Keratinocyte (primary cell): ENCODE measurements around the gene STAC2. TPM values are rescaled to one million over a fixed set of nuclear protein-coding genes. Genes with fewer than 3 reads are reported as not detected.

Source experiments
- DNase-seq: peaks from one replicate; pipeline ENCODE4 v3.0.0-alpha.2; 2011; ENCODE audit warnings: low read depth, missing footprints, low spot score
- FAIRE-seq: peaks from 2 replicates; lab custom pipeline; 2011; peaks lifted over from hg19 to GRCh38; lab: Jason Lieb, UNC
- H2AFZ ChIP-seq: 2 replicates; pipeline ENCODE4 v1.6.0; 2012; ENCODE audit warnings: low read length, control low read depth, inconsistent platforms; ENCODE audit not compliant: control insufficient read depth
- H3K27ac ChIP-seq: 2 replicates; pipeline ENCODE4 v1.5.1; 2011; ENCODE audit warnings: low read length; ENCODE audit not compliant: control insufficient read depth, insufficient read depth
- H3K27me3 ChIP-seq: 3 replicates; pipeline ENCODE4 v1.6.0; 2011; ENCODE audit warnings: low read length; ENCODE audit not compliant: control insufficient read depth, insufficient read depth; ENCODE audit errors: extremely low read depth
- H3K36me3 ChIP-seq, 2 experiments: 2 replicates in 1 of 2; 3 replicates in 1 of 2; pipeline ENCODE4 v1.5.1; 2011; ENCODE audit warnings: low read length in 2 of 2, mild to moderate bottlenecking in 1 of 2; ENCODE audit not compliant: control insufficient read depth in 2 of 2, insufficient read depth in 2 of 2; ENCODE audit errors: extremely low read depth in 1 of 2
- H3K4me1 ChIP-seq: 3 replicates; pipeline ENCODE4 v1.5.1; 2011; ENCODE audit warnings: low read length; ENCODE audit not compliant: control insufficient read depth, insufficient read depth; ENCODE audit errors: extremely low read depth
- H3K4me2 ChIP-seq: 3 replicates; pipeline ENCODE4 v1.6.0; 2011; ENCODE audit warnings: low read depth, low read length; ENCODE audit not compliant: control insufficient read depth, insufficient read depth; ENCODE audit errors: extremely low read depth
- H3K4me3 ChIP-seq, 3 experiments: fragments of 200-600 bp in 1 of 3; sonication (generic) in 1 of 3; 2 replicates in 2 of 3; 3 replicates in 1 of 3; pipeline ENCODE4 v1.5.1; 2011 to 2016; ENCODE audit warnings: low read length in 3 of 3, mild to moderate bottlenecking in 3 of 3, control low read depth in 2 of 3, inconsistent platforms in 1 of 3, low read depth in 1 of 3, mixed read lengths in 1 of 3, mixed run types in 1 of 3, moderate library complexity in 1 of 3; ENCODE audit not compliant: control insufficient read depth in 2 of 3, insufficient read depth in 2 of 3; ENCODE audit errors: extremely low read depth in 1 of 3
- H3K79me2 ChIP-seq: 2 replicates; pipeline ENCODE4 v1.6.0; 2012; ENCODE audit warnings: low read length; ENCODE audit not compliant: control insufficient read depth, insufficient read depth
- H3K9ac ChIP-seq: 3 replicates; pipeline ENCODE4 v1.6.0; 2011; ENCODE audit warnings: low read length; ENCODE audit not compliant: control insufficient read depth, insufficient read depth; ENCODE audit errors: extremely low read depth
- H3K9me1 ChIP-seq: 3 replicates; pipeline ENCODE4 v1.6.0; 2011; ENCODE audit warnings: low read length; ENCODE audit not compliant: control insufficient read depth, insufficient read depth; ENCODE audit errors: extremely low read depth
- H3K9me3 ChIP-seq: 2 replicates; pipeline ENCODE4 v1.5.1; 2012; ENCODE audit warnings: low read depth, low read length; ENCODE audit not compliant: control insufficient read depth
- H4K20me1 ChIP-seq: 3 replicates; pipeline ENCODE4 v1.6.0; 2011; ENCODE audit warnings: low read length; ENCODE audit not compliant: control insufficient read depth, insufficient read depth; ENCODE audit errors: extremely low read depth
- CTCF ChIP-seq, 3 experiments: IDR thresholded peaks in 1 of 3; conservative IDR thresholded peaks in 1 of 3; optimal IDR thresholded peaks in 1 of 3; 2 replicates in 2 of 3; 3 replicates in 1 of 3; pipeline versions ENCODE3 to v1.5.1; 2011; ENCODE audit warnings: low read length in 3 of 3, mild to moderate bottlenecking in 3 of 3, moderate library complexity in 2 of 3, control low read depth in 1 of 3, inconsistent platforms in 1 of 3; ENCODE audit not compliant: insufficient read depth in 2 of 3; ENCODE audit errors: extremely low read depth in 1 of 3
- EZH2 ChIP-seq: IDR thresholded peaks from one replicate; pipeline ENCODE4 v1.6.1; 2012; ENCODE audit warnings: inconsistent platforms, mild to moderate bottlenecking, low read length, moderate library complexity
- dilution Hi-C: fragments of 300-500 bp; cut with MboI; formaldehyde crosslinking; loops from one replicate; pipeline ENCODE4 v1.7.0; 2020; ENCODE audit warnings: low sequenced_read_pairs; ENCODE audit not compliant: extremely low pct_ligation_motif_present
- polyA plus RNA-seq, 5 experiments: library from polyadenylated mRNA; depleted of rRNA in 3 of 5; stranded (reverse) in 3 of 5; stranded (forward) in 1 of 5; unstranded in 1 of 5; fragments of >200 nt; gene quantifications; 1 replicate in 1 of 5; 2 replicates in 3 of 5; 3 replicates in 1 of 5; pipeline versions ENCODE4 v1.2.1 to v1.2.3, GENCODE V29; 2011 to 2012; ENCODE audit warnings: missing spikeins in 2 of 5, low read depth in 1 of 5, low replicate concordance in 1 of 5

STAC2 gene
- polyA plus RNA-seq, 1 donor (not counting 4 experiments of a cell fraction or from before 2014, with no cell fraction given) = not detected

- Histone ChIP-seq H3K9ac (no peak overlapping the region), H3K79me2 (no peaks in the 10 kb centered on the region), H4K20me1 (no peaks in the 10 kb centered on the region), H2AFZ (no peak overlapping the region), H3K4me1 (peaks cover 3% of the 10 kb centered on the region), H3K27ac (no peak overlapping the region), H3K27me3 (peaks cover 3% of the 10 kb centered on the region), H3K36me3 (no peaks in the 10 kb centered on the region), H3K4me3 (no peak overlapping the region), H3K4me2 (no peak overlapping the region), H3K9me1 (no peaks in the 10 kb centered on the region), H3K9me3 (no peaks in the 10 kb centered on the region)
- TF ChIP-seq CTCF (optimal IDR thresholded peaks at IDR 0.05 in 1 of 3, IDR thresholded peaks at IDR 0.05 in 1 of 3, conservative IDR thresholded peaks at IDR 0.05 in 1 of 3; ENCODE audit: extremely low read depth in 1 of 3, insufficient read depth in 2 of 3, low read length in 3 of 3) (no peak), EZH2 (no peak)
- dilution Hi-C loops = no loop called here
- FAIRE-seq = no peak
- no peak for DNase-seq
Measured at GRCh38 chr17:39237586-39237985, 11.8 kb upstream of the STAC2 start.

GRCh38 chr17:39236981-39237441, 11.3 kb upstream of the STAC2 start:
- TF ChIP-seq CTCF (optimal IDR thresholded peaks at IDR 0.05 in 1 of 3, IDR thresholded peaks at IDR 0.05 in 1 of 3, conservative IDR thresholded peaks at IDR 0.05 in 1 of 3; ENCODE audit: extremely low read depth in 1 of 3, insufficient read depth in 2 of 3, low read length in 3 of 3) (no peak), EZH2 (no peak)
- Histone ChIP-seq H3K9ac (no peak overlapping the region), H3K4me3 (no peak overlapping the region), H3K27ac (no peak overlapping the region), H3K9me1 (no peaks in the 10 kb centered on the region), H2AFZ (no peak overlapping the region), H3K9me3 (no peaks in the 10 kb centered on the region), H3K27me3 (peaks cover 3% of the 10 kb centered on the region), H4K20me1 (no peaks in the 10 kb centered on the region), H3K36me3 (no peaks in the 10 kb centered on the region), H3K4me1 (peaks cover 3% of the 10 kb centered on the region), H3K79me2 (no peaks in the 10 kb centered on the region), H3K4me2 (no peak overlapping the region)
- dilution Hi-C loops = no loop called here
- DNase-seq (no peak), FAIRE-seq (no peak)
